ENCODE measurements around the gene GALNT17.
"Not testable (repeated sequence)": the region's sequence is repeated elsewhere in the genome, so short reads cannot be mapped to it uniquely, and the experiment has no call there.

The GALNT17 gene

DNA sequence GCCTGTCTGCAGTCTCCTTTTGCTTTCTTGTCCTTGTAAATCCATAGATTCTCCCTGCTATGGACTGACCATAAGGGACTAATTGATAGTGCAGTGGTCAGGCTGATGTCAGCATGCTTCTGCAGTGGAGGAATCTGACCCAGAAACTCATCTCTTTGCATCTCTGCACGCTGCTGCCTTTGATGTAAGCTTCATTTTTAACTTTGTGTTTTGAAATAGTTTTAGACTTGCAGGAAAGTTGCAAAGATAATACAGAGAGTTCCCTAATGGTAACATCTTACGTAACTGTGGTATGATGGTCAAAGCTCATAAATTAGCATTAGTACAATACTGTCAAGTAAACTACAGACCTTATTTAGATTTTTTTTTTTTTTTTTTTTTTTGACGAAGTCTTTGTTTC, 89.6 kb downstream of the GALNT17 start:
- DNase-seq (ENCODE audit: low read depth) = no peak
- no peak overlapping the region for H3K4me3 ChIP-seq (ENCODE audit: low read depth, low read length)

DNA sequence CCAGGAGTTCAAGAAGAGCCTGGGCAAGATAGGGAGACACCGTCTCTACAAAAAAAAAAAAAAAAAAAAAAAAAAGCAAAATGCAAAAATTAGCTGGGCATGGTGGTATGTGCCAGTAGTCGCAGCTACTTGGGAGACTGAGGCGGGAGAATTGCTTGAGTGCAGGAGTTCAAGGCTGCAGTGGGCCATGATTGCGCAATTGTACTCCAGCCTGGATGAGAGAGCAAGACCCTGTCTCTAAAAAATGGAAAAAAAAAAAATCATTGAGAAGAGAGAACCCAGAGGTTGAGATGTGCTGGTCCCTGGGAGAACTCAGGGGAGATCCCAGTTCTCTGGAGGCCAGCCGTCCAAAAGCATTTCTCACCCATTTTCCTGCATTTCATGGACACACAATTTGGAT, 95.2 kb downstream of the GALNT17 start:
- H3K4me3 ChIP-seq (ENCODE audit: low read depth, low read length) = no peak overlapping the region
- DNase-seq (ENCODE audit: low read depth) = no peak

DNA sequence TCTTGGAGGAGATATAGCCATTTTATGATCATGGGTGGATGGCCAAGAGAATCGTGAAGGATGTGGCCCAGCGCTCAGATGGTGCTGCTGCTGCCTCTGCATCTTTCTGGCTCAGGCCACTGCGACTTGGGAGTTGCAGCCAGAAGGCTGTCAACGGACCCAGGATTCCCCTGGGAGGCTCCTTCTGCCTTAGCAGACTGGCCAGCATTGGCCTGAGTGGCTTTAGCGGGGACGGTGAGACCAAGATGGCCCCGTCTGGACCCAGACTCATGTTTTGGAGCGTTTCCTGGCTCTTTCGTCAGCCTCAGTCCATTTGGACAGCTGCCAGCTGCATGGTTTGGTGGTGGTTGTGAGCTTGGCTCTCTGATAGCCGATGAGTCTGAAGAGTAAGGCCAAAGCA, 97.2 kb downstream of the GALNT17 start:
- H3K4me3 ChIP-seq (ENCODE audit: low read depth, low read length) = no peak overlapping the region
- DNase-seq (ENCODE audit: low read depth) = no peak

DNA sequence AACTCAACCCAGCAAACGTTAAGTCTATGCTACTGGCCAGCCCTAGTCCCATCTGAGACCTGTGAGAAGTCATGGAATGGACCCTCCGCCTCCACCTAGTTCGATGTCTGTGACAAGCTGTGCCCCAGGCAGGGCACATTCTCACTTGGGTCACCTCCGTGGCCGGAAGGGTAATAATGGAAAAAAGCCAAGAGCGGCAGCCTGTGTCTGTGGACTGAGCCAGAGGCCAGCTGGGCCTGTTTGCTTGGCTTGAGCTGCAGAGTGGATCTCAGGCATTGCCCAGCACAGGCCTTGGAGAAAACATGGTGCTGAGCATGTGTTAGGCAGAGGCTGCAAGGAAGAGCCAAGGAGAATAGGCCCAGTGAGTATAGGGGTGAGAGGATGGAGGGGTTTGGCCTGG, 97.8 kb downstream of the GALNT17 start:
- no peak overlapping the region for H3K4me3 ChIP-seq (ENCODE audit: low read depth, low read length)
- DNase-seq (ENCODE audit: low read depth) = no peak

DNA sequence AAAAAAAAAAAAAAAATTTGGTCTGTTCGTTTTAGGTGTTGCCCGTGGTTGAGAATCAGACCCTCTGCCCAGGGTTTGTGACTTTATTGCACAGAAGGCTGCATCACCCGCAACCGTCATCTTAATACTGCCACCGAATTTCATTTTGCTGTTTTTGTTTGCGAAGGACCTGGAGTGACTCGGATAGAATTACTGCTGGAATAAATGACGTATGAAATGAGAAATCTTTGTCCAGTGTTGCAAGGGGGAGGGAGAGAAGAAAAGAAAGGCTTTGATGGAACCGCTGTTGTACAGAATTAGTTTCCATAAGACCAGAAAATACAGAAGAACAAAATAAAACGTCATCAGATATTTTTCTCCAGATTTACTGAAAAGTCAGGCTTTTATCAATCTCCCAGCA, 103.3 kb downstream of the GALNT17 start:
- no peak overlapping the region for H3K4me3 ChIP-seq (ENCODE audit: low read depth, low read length)
- no peak for DNase-seq (ENCODE audit: low read depth)

DNA sequence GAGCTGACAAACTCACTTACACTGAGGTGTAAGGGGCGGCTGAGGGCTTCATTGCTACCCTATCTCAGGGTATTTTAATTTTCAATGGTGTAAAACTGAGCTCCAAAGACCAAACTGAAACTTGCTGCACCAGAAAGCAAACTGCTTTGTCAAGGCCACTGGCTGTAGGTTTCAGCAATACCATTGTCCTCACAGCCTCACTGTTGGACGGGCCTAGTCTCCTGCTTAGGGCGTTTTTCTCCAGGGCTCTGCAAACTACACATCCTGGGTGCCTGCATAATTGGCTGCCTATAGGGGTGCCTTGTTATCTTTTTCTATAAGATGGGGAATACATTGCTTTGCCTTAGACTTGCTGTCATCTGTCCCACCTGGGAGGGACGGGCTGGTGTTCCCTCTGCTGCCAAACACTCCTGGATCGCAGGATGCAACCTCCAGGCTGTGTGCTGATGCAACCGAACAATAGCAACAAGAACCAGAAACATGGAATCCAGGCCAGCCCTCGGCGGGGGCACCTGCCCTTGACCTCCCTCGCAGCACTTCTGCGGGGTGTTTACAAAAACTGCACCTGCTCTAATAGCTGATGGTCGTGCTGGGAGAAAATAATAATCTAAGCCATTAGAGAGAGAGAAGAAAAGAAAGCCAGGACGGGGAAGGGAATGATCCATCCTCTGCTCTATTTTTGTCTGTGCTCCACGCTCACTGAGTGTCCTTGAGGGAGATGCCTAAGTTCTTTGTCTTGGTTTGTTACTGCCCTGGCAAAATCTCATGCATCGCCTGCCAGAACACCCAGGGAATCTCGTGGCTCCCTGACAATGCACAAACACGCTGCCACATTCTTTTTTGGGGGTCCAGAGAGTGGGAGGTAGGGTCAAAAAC, 104.5 kb downstream of the GALNT17 start:
- DNase-seq (ENCODE audit: low read depth) = no peak
- no peak overlapping the region for H3K4me3 ChIP-seq (ENCODE audit: low read depth, low read length)

DNA sequence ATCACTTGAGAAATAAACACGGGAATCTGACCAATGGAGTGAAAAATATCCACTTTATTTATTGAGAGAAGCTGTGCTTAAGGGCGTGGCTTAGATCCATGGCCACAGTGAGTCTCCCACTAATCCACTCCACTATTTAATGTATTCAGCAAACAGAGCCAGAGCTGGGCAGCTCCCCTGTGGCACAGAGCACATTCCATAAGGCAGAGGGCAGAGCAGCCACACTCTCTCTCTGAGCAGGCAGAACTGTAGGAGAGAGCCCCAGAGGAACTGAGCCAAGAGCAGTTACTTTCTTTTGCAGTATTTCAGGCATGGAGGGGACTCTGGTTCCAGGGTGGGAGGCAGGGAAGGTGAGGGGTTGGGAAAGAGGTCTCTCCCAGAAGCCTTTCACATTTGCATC, 106.0 kb downstream of the GALNT17 start:
- no peak overlapping the region for H3K4me3 ChIP-seq (ENCODE audit: low read depth, low read length)
- no peak for DNase-seq (ENCODE audit: low read depth)

DNA sequence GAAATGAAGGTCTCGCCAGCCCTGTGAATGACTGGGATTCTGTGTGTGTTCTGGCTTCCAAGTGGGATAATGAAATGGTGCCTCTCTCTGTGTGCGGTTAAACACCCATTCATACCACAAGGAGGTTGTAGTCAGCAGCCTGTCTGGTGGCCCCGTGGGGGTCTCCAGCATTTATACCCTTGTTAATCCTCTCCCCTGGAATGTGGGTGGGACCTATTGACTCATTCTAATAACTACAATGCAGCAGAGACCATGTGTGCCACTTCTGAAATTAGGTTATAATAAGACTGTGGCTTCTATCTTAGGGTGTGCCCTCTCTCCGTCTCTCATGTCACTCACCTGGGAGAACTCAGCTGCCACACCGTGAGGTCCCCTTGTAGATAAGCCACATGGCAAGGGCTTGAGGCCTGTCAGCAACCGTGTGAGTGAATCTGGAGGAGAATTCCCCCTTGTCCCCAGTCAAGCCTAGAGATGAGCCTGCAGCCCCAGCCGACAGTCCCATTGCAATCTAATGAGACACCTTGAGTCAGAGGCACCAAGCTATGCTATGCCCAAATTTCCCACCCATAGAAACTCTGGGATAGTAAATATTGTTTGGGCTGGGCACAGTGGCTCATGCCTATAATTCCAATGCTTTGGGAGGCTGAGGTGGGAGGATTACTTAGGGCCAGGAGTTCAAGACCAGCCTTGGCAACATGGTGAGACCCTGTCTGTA, 106.8 kb downstream of the GALNT17 start:
- H3K4me3 ChIP-seq (ENCODE audit: low read depth, low read length) = no peak overlapping the region
- DNase-seq (ENCODE audit: low read depth) = no peak

DNA sequence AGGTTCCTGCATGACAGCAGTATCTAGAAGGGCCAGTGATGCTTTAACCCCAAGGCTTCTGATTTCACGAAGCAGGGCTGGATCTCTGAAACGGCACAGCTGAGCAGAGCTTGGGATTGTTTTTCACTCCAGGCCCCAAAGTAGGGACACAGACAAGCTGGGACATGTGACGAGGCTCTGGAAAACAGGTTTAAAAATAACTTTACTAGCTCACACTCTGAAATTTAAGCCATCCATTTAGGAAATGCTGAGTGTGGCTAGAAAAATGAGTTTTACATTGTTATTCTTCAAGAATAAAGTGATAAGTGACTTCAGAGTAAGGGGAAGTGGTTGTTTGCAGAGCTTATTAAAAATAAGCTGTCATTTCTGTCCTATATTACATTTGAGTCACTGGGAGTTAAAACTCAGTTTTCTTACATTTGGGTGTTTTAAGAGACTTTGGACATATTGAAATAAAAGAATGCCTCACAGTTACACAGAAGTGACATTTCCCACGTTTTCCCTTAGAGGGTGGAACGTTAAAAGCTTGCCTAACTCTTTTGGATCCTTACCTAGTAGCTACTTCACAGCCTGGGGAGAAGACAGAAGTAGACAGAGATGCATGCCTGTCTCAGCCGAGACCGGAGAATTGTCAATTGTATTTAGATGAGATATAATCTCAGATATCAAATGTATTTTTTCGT, 107.8 kb downstream of the GALNT17 start:
- H3K4me3 ChIP-seq (ENCODE audit: low read depth, low read length) = no peak overlapping the region
- DNase-seq (ENCODE audit: low read depth) = no peak

DNA sequence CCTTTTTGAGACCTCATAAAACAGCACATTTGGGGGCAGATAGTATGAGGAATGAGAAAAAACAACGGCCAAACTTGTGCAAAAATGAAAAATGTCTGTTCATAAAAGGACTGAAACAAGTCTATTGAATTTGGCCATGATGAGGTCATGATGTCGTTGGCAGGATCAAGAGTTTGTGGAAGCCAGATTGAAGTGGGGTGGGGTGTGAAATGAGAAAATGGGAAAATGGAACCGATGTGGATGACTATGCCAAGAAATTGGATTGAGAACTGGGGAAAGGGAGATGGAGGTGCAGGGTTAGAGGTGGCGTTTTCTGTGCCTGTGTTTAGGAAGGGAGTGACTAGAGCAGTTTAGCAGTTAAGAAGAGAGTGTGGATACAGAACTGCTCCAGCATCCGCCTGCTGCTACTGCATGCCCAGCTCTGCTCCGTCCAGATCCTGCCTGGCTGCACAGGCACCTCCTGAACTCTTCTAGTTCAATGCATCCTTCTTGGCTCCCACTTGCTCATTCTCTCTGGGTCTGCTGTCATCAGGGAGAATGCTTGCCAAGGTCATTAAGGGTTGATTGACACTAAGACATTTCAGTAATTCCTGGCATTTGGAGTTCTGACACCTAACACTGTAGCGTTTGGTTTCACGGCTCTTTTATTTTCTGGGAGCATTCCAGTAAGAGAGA, 111.9 kb downstream of the GALNT17 start:
- H3K4me3 ChIP-seq (ENCODE audit: low read depth, low read length) = no peak overlapping the region
- DNase-seq (ENCODE audit: low read depth) = no peak

DNA sequence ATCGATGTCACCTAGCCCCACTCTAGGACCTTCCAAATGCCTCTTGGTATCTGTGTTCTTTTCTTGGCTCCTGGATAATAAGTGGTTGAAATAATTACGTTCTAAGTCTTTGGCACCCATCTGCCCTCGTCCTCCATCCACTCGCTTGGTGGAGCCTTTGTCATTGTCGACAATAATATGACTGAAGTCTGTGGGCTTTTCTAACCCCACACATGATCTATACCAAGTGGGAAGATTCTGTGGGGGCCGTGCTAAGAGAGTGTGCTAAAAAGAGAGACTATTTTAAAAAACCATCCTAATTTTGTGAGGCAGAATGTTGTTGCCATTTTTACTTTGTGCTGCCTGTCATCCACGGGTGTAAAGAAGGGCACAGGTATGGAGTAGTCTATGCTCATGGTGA, 113.1 kb downstream of the GALNT17 start:
- H3K4me3 ChIP-seq (ENCODE audit: low read depth, low read length) = no peak overlapping the region
- DNase-seq (ENCODE audit: low read depth) = no peak

DNA sequence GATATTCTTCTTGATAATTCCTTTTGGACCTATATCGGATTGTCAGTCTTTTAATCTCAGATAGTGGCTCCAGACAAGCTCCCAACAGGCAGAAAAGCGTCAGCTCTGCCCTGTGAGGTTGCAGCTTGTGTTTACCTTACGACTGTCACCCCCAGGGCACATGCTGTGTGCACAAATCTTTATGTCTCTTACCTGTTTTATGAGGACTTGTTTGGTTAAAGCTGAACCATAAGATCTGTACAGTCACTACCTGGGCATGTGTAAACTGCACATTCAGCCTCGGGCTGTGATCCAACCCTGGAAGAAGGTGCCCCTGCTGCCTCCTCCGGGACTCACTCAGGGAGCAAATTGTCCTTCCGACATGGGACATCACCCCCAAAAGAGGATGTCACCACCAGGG, 119.8 kb downstream of the GALNT17 start:
- DNase-seq (ENCODE audit: low read depth) = no peak
- H3K4me3 ChIP-seq (ENCODE audit: low read depth, low read length) = no peak overlapping the region

DNA sequence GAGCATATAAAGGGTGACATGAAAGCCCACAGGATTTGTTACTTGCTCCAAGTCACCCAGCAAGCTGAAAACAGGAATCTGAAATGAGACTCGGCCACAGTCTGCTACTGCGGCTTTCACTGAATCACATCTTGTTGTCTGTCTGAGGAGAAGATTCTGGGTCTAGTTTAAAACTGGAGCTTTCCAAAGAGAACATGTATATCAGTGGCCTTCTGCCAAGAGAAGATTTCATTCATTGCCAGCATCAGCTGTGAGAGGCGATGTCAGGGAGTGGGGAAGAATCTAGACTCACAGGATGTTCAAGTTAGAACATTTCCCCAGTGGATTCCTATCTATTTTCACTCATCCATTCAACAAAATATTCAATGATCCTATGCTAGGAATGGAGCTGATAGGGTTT, 122.8 kb downstream of the GALNT17 start:
- H3K4me3 ChIP-seq (ENCODE audit: low read depth, low read length) = no peak overlapping the region
- DNase-seq (ENCODE audit: low read depth) = no peak

DNA sequence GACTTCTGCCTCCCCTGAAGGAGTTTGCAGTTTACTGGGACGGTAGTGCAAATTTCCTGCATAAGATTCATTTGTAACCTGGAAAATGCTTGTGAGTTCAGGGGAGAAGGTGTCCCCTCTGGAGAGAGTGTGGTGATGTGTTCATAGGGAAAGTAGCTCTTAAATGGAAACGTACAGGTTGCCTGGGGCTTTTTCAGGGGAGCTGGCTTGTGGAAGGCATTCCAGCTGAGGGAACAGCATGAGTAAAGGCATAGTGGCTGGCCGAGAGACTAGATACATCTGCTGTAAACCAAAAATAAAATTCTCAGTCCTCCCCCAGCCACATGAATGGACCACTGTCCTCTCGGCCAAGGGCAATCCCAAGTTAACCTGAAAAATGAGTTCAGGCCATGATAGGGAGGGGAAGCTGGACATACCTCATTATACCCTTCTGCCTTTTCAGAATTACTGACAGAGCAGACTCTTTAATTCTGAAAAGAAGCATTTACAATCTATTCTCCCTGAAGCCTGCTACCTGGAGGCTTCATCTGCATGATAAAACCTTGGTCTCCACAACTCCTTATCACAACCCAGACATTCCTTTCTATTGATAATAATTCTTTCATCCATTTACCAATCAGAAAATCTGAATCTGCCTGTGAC, 123.7 kb downstream of the GALNT17 start:
- no peak for DNase-seq (ENCODE audit: low read depth)
- no peak overlapping the region for H3K4me3 ChIP-seq (ENCODE audit: low read depth, low read length)

DNA sequence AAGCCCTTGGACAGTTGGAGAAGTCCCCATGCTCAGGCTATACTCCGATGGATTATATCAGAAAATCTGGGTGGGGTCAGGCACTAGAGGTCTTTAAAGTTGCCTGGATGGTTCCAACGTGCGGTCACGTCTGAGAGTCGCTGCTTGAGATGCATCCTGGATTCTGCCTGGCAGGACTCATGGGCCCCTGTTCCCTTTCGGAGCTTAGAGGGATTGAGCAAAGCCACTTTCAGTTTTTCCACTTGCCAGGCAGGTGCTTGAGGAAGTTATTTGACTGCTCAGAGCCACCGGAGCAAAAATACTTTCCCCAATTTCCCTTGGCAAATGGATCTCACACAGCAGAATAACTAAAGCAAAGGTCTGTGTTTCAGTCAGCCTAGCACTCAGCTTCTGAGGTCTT, 129.1 kb downstream of the GALNT17 start:
- no peak overlapping the region for H3K4me3 ChIP-seq (ENCODE audit: low read depth, low read length)
- DNase-seq (ENCODE audit: low read depth) = no peak

DNA sequence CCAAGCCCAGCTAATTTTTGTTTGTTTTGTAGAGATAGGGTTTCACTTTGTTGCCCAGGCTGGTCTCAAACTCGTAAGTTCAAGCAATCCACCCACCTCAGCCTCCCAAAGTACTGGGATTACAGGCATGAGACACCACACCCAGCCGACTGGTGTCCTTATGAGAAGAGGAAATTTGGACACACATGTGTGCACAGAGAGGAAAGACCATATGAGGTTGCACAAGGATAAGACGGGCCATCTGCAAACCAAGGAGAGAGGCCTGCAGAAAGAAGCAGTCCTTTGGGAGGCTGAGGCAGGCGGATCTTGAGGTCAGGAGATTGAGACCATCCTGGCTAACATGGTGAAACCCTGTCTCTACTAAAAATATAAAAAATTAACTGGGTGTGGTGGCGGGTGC, 130.9 kb downstream of the GALNT17 start:
- not testable (repeated sequence) for H3K4me3 ChIP-seq (ENCODE audit: low read depth, low read length); DNase-seq (ENCODE audit: low read depth)

DNA sequence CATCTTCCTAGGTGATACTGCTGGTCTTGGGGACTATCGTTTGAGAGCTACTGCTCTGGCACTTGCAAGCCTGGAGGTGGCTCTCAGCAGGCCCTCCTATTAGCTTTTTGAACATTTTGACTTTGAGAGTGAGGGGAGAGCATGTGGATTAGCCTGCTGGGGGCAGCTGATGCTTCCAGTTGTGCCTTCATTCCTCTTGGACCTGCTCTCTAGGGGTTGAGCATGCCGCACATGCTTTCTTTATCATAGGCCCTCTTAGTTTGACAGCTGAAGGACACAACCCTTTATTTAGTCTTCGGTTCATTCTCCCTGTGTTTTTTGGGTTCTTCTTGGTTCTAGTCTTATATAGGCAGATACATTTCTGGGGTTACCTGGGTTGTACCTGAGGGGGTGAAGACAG, 132.1 kb downstream of the GALNT17 start:
- no peak overlapping the region for H3K4me3 ChIP-seq (ENCODE audit: low read depth, low read length)
- DNase-seq (ENCODE audit: low read depth) = no peak

DNA sequence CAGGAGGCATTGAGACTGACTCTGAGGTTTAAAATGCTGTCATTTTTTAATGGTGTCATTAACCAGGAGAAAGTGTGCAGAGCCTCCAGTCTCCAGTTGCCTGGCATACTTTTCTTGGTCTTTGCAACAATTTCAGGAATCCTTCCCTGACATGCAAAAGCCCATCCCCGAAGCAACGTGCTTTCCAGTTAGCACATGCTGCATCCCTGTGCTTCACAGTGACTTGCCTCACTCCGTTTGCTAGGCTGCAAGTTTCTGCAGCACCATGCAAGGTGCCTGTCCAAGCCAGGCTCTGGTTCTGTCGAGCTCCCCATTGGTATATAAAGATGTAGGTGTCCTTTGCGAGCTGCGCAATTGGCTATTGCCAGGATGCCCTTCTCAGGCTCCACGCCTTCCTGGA, 135.0 kb downstream of the GALNT17 start:
- no peak overlapping the region for H3K4me3 ChIP-seq (ENCODE audit: low read depth, low read length)
- no peak for DNase-seq (ENCODE audit: low read depth)

DNA sequence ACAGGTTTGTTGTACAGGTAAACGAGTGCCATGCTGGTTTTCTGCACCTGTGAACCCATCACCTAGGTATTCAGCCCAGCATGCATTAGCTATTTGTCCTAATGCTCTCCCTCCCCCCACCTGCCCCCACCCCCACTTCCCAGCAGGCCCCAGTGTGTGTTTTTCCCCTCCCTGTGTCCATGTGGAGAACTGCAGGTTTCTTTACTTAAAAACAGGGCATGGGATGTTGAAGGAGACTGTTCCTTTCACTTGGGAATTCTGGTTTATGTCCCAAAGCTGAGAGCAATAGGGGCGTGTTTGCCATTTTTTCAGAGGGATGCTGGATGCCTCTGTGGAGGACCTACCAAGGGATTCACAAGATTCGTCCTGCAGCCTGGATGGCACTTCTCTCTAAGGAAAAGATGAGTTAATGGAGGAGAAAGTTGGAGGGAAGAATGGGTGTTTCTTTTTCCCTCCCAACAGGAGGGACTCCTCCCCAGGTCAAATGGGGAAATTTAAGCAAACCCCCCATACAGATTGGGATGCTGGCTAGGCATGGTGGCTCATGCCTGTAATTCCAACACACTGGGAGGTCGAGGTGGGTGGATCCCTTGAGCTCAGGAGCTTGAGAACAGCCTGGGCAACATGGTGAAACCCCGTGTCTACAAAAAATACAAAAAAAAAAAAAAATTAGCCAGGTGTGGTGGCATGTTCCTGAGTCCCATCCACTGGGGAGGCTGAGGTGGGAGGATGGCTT, 136.0 kb downstream of the GALNT17 start:
- no peak for DNase-seq (ENCODE audit: low read depth)
- H3K4me3 ChIP-seq (ENCODE audit: low read depth, low read length) = no peak overlapping the region

Data from skeletal muscle cell (primary cell).